Measurements from ENCODE around the gene PAMR1. TPM values are rescaled to one million over a fixed set of nuclear protein-coding genes. Genes with fewer than 3 reads are reported as not detected.
A peak's percentile ranks its signal among the peaks of the same experiment; 100 is the strongest.

PAMR1 gene
- total RNA-seq, 1 experiment from 2014 or later, result not detected

DNA sequence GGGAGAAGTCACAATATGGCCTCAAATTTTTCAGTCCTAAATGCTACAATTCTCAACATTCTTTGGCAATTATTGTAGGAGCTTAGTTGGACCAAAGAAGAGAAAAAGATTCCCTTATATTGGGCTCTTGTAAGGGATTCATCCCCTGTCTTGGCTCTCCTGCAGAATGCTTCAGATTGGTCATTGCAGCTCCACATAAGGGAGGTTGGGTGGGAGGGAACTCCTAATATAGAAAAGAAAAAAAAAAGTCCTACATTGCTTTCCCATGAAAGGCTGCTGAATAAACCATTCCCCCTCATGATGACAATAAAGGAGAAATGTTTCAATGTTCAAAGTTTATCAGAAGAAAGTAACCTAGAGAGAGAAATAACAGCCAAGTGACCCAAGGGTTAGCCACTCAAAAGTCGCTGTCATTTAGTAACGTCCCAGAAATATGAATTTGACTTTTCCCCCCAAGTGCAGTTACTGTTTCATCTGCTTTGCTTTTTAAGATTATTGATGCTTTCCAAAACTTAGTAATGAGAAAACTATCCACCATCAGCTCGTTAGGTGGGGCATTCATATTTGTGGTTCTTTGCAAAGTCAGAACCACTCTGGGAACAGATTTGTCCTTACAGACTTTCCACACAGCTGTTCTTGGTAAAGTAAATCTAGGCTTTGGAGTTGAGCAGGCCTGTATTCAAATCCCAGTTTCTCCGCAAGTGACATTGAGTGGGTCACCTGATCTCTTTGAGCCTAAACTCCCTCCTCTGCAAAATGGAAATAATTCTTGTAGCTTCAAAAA, 101.1 kb downstream of the PAMR1 start:
- in situ Hi-C loops (cut with HindIII; ENCODE audit: low pct_unique_long_range_greater_than_20kb, low sequenced_read_pairs), result no loop called here
- no peak for DNase-seq (ENCODE audit: low read depth)

DNA sequence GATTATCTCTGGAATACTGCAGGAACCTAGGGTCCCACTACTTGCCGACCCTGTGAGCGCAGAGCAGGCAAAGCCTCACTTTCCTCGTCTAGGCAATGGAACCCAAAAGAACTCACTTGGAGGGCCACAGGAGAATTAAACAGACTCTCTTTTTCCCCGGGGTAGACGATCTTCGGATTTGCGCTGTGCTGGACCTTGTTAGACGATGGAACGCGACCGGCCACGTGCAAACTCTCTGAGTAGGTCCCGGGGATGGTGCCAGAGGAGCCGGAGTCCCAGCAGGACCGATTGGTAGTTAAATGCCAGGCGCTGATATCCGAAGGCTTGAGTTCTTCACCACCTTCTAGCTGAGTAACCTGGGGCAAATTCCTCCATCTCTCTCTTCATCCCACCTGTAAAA, 105.0 kb downstream of the PAMR1 start:
- DNase-seq (ENCODE audit: low read depth), result no peak
- in situ Hi-C loops (cut with HindIII; ENCODE audit: low pct_unique_long_range_greater_than_20kb, low sequenced_read_pairs), result no loop called here

DNA sequence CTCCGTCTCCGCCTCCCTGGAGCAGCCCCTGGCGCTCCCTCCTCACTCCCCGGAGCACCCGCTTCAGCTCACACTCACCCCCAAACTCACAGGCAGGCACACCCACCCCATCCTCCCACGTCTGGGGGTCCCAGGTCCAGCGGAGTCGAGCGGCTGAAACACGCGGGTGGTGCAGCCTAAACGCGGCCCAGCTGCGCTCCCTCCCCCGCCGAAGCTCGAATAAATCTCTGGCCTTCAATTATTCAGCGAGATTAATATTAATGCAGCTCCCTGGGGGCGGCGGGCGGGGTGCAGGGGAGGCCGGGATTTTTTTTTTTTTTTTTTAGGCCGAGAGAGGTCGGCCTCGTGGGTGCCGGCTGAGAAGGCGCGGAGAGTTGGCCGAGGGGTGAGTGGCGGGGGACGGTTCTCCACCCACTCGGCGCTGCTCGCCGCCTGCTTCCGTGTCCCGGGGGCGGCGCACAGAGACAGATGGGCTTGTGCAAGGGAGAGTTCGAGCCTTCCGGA, 105.5 kb downstream of the PAMR1 start:
- in situ Hi-C loops (cut with HindIII; ENCODE audit: low pct_unique_long_range_greater_than_20kb, low sequenced_read_pairs), result no loop called here

DNA sequence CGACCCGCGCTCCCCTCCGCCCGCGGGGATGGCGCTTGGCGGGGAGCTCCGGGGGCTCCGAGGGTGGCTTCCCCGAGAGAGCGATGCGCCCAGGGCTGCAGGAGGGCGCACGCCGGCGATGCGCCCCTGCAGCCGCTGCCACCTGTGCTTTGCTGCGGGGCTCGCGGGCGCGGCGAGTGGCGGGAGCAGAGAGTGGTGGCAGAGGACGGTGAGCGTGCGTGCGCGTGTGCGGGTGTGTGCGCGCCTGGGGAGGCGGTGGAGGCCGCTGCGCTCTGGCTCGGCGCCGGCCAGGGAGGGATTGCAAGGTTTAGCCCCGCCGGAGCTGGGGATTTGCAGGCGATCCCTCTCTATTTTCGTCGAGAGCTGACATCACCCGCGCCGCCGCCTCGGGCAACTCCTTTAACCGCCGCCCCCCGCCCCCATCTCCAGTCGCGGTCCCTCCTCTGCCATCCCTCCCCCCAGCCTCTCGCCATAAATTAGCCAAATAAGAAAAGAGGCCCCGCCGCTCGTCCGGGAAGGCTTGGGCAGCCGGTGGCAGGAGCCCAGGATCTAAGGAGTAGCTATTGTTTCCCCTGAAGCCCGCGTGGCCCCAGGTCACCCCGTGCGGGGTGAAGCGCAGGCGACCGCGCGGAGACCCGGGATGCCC, 106.1 kb downstream of the PAMR1 start, which contains the start of gene SLC1A2:
SLC1A2 (minus strand) TSS at position 375 of the 646 bp plus-strand sequence. CDS start 592 bp downstream, outside the sequence.
- peak; percentile 9 for DNase-seq (ENCODE audit: low read depth)
- in situ Hi-C loops (cut with HindIII; ENCODE audit: low pct_unique_long_range_greater_than_20kb, low sequenced_read_pairs), result no loop called here

More for the DNA sequence above, 105.5 kb downstream of the PAMR1 start:
- DNase-seq (ENCODE audit: low read depth), result no peak

DNA sequence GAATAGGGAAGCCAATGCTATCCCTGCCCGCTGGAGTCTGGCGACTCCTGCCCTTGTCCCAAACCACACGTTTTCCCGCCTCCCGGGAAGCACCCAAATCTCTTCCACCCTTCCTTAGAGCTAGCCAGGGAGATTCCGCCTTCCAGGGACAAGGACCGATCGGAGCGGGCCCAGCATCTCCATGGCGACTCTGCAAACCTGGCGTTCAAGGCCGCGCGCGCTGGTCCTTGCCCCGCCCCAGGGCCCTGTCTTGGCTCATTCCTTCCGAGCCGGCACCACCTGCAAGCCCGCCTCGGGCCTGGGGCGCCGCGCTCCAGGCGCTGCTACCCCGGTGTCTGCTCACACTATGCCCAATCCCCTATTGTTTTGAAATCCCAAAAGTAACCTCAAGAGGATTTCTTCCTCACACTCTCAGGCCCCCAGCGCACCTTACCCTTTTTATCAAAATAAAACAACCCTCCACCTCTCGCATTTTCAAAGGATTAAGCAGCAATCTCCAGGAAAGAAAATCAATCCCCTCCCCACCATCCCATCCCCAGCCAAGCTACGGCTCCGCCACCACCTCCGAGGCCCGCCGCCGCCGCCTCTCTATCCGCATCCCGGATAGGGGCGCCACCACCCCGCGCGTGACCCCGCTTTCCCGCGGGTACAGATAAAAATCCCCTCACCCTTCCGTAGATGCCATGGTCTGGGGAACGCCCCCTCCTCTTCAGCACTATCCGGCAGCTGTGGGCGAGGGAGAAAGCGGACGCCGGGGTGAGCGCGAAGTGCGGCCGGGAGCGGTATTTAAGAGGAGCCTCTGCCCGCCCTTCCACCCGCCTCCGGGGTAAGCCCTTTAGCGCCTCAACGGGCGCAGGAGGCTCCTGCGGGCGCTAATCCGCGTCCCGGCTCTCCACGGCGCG, 106.9 kb downstream of the PAMR1 start:
- no peak for DNase-seq (ENCODE audit: low read depth)
- in situ Hi-C loops (cut with HindIII; ENCODE audit: low pct_unique_long_range_greater_than_20kb, low sequenced_read_pairs), result no loop called here

DNA sequence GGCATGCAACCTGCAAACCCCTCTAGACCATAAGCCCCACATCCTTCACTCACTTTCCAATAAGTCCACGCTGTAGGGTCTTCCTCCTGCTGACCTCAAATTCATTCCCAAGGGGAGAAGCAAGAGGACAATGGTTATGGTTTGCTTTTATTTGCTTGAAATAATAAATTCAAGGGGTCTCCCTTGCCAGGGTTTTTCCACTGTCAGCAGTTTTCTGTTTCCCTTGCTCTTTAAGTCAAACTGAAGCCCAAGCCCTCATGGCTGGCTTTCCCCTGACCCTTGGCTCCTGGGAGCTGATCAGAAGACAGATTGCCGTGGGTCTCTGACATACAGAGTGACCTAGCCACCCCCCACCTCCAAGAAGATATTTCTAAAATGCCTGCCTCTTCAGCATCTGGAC, 109.9 kb downstream of the PAMR1 start:
- in situ Hi-C loops (cut with HindIII; ENCODE audit: low pct_unique_long_range_greater_than_20kb, low sequenced_read_pairs), result no loop called here
- DNase-seq (ENCODE audit: low read depth), result no peak

DNA sequence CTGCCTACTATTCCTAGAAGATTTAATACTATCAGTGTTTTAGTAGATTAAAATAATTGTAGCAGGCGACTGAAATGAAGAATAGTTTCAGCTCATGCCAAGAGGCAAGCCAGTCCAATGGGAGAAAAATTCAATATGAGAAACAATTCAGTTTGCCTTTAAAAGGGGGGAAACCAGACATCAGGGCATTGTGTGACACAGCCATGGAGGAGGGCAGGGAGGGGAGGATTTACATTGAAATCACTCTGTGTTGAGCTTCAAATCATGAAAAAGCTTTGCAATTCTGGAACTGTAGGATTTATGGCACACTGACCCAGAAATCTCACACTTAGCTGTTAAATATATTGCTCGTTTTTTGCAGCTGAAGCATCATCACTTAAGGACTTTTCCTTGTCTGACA, 110.6 kb downstream of the PAMR1 start:
- no peak for DNase-seq (ENCODE audit: low read depth)
- in situ Hi-C loops (cut with HindIII; ENCODE audit: low pct_unique_long_range_greater_than_20kb, low sequenced_read_pairs), result no loop called here

DNA sequence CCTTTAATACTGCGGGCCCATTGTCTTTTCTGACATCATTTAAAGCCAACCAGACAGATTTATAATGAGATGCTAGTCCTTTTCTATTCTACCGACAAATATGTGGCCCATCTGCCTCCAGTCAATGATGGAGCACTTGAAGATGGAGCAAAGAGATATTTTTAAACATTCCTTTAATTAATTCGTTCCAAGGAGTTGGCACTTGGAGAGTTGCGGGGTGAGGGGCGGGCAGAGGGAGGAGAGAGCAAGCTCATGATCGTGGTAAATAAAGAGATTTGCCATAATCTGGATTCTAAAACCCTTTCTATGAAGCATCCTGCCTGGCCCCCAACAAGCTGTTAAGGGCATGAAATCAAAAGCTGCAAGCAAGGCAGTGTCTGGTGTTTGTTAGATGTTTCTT, 111.1 kb downstream of the PAMR1 start:
- in situ Hi-C loops (cut with HindIII; ENCODE audit: low pct_unique_long_range_greater_than_20kb, low sequenced_read_pairs), result no loop called here
- DNase-seq (ENCODE audit: low read depth), result no peak

DNA sequence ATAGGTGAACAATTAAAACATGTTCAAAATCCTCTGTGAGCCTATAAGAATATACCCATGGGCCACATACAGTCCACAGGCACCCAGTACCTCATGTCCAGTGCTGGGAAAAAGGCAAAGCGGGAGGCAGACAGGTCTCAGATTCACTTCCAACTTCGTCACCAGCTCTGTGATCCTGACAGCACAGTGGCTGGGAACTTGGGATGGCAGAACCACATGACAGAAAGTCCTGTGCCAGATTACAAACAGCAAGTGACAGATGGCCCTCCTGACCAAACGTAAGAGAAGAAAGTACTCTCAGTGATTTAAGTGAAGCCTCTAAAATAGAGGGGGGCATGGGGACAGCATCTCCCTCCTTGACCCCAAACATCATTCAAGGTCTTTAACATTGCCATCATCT, 111.8 kb downstream of the PAMR1 start:
- in situ Hi-C loops (cut with HindIII; ENCODE audit: low pct_unique_long_range_greater_than_20kb, low sequenced_read_pairs), result no loop called here
- DNase-seq (ENCODE audit: low read depth), result no peak

DNA sequence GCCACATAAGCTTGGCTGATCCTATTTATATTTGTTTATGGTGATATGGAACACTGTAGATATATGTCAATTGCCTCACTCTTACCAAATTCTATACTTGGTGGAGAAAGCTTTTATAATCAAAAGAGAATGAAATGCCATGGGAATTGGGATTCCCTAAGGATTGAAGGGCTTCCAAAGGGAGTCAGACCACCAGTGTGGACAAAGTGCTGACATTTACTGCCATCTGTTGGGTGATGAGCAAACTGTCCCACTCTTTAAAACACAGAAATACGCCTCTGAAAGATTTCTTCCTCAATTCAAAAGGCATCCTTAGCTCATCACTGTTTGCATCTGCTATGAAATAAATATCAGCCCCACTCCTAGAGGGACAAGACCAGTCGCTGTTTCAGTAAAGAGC, 113.1 kb downstream of the PAMR1 start:
- DNase-seq (ENCODE audit: low read depth), result no peak
- in situ Hi-C loops (cut with HindIII; ENCODE audit: low pct_unique_long_range_greater_than_20kb, low sequenced_read_pairs), result no loop called here

DNA sequence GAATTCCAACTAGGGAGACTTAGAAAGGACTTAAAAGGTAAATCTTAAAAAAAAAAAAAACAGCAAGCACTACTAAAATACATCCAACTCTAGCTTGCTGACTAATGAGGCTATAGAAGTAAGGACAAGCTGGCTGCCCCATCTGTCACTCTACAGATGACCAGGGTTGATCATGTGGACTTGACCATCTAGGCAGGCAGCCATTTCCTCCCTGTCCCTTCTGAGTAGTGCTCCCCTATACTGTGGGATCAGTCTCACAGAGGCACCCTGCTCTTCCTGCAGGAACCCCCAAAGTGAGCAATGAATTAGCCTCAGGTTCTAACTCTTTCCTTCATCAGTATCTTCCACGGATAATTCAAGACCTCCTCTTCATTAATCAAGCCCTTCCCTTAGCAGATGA, 118.4 kb downstream of the PAMR1 start:
- in situ Hi-C loops (cut with HindIII; ENCODE audit: low pct_unique_long_range_greater_than_20kb, low sequenced_read_pairs), result no loop called here
- no peak for DNase-seq (ENCODE audit: low read depth)

DNA sequence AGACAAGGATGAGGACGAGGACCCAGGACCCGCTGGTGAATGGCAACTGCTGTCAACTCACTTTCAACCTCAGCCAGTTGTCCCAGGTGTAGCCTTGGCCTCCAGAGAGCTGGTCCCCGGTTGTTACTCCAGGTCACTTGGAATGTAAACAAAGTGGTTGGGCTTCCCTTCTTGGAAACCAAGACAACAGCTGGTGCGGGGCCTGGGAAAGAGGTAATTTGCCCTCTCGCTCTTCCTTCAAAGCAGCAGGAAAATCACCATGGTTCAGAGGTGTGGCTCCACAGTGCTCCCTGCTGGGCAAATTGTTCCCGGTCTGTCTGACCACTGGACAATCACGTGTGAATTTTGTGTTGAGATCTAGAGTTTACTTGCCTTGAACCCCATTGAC, 121.0 kb downstream of the PAMR1 start:
- in situ Hi-C loops (cut with HindIII; ENCODE audit: low pct_unique_long_range_greater_than_20kb, low sequenced_read_pairs), result no loop called here
- DNase-seq (ENCODE audit: low read depth), result no peak

DNA sequence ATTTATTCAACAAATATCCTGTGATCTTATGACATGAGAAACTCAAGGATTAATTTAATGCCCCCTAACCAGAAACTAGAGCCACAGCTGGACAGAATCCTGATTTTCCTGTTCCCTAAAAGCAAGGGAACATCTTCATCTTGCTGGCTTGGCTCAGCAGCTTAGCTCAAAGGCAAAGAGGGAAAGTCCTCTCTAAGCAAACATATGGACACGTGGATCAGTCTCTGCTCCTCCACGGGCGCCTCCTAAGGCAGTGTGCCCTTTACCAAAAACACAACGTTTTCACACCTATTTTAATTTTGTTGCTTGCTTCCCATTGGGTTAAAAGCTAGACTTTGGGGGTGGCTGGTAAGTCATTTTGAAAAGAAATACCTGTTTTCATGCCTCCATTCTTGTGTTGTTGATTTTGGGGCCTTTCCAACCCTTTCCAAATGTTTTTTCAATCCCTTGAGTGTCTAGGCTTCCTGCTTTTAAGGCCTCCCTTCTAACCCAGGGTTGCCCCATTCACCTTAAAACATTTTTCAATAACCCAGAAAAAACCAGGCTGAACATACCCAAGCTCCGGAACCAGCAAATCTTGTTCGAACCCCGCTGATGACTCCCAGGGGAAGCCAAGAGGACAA, 121.5 kb downstream of the PAMR1 start:
- DNase-seq (ENCODE audit: low read depth), result no peak
- in situ Hi-C loops (cut with HindIII; ENCODE audit: low pct_unique_long_range_greater_than_20kb, low sequenced_read_pairs), result no loop called here

DNA sequence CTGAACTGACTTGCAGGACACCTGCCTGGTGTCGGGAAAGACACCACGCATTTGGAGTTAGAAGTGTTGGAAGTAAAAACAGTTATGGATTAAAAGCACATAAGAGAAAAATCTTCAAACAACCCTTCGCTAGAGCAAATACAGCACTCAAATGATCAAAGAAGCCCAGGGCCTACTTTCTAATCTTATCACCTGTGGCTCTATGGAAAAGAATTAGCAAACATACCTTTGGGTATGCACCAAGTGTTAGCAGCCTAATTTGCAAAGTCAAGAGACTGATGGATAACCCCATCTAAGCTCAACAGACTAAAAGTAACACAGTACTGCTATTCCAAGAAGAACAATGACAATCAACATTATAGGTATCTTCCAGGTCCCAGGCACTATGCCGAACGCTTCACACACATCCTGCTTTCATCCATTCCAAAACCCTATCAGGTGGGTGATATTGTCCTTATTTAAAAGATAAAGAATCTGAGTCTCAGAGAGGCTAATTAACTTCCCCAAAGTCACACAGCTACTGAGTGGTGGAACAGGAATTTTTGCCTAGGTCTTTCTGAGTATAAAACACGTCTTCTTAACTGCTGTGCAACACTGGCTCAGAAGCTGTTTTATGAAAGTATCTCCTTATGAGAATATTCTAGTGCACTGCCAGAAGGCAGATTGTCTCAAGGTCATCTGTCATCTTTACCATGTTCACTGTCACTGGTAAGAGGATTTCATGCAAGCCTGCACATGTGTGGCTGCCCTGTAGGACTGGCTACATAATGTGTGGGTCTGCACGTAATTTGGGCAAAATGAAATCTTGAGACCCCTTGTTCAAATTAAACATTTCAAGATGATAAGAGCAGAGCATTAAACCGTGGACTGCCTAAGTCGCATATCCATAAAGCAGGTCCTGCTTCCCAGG, 122.4 kb downstream of the PAMR1 start:
- no peak for DNase-seq (ENCODE audit: low read depth)
- in situ Hi-C loops (cut with HindIII; ENCODE audit: low pct_unique_long_range_greater_than_20kb, low sequenced_read_pairs), result no loop called here

DNA sequence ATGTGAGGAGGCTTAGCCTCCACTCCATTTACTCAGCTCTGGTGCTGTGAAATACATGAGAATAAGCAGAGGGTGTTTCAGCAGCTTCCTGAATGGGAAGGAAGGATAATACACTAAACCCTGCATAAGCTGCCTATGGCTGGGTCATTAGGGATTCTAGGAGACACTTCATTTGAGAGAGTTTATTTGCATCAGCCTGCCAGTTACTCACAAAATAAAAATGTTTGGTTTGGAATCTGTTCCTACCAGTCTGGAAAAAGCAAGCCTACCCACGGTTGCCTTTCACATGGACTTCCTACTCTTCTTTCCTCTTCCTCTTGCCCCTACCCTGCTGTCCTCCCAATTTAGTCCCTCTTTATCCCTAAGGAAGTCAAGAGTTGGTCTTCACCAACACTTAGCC, 126.5 kb downstream of the PAMR1 start:
- DNase-seq (ENCODE audit: low read depth), result no peak
- in situ Hi-C loops (cut with HindIII; ENCODE audit: low pct_unique_long_range_greater_than_20kb, low sequenced_read_pairs), result no loop called here

DNA sequence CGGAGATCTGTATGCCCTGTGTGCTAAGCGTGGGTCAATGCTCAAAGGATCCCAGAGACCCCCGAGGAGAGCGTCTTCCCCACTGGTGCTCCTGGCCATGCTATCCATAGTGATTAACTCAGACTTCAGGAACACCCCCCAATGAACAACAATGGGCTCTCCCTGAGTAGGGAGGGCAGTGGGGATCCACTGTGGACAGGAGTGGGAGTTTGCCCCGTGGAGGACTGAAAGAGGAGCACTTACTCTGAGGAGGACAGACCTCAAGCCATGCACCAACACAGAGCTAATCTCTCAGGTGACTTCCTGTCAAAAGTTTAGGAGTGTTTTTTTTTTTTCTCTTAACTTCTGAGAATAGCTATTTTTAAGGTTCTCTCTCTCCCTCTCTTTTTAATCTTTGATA, 130.5 kb downstream of the PAMR1 start:
- DNase-seq (ENCODE audit: low read depth), result no peak
- in situ Hi-C loops (cut with HindIII; ENCODE audit: low pct_unique_long_range_greater_than_20kb, low sequenced_read_pairs), result no loop called here

DNA sequence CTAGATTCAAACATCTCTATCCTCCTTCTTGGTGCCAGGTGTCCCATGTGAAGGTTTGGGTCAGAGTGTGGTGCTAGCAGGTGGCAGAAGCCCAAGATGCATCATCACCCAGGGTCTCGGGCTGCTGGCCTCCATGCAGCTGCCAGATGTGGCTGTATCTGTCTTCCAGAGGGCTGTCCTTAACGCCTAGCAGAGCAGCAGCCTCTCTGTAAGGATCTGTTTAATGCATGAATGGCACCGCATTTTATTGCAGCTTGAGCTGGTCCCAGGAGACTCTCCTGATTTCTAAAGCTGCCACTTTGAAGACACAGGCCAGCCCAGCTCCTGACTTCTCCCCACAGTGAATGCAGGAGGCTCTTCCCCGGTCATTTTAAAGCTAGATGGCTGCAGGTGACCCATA, 132.3 kb downstream of the PAMR1 start:
- no peak for DNase-seq (ENCODE audit: low read depth)
- in situ Hi-C loops (cut with HindIII; ENCODE audit: low pct_unique_long_range_greater_than_20kb, low sequenced_read_pairs), result no loop called here

All from Caki2 (cell line).